ENCODE data around the gene TBC1D9B.

The TBC1D9B gene

DNA sequence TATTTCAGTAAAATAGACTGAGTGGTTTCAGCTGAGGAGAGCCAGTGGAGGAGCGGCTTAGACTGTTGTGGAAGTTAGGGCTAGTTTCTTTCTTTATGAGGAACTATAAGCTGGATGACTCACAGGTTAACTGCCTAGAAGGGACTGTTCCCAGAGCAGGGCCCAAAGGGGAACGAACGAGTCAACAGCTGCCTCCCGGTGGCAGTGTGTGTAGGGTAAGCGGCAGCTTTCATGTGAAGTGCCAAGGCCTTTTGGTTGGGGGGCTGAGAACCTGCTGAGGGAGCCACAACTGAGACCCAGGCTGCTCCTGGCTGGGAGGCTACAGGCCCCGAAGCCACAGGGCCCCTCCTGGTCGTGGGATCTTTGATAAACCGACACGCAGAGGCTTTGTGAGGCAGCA is 80.0 kb downstream of the TBC1D9B start:
- Mint-ChIP-seq H3K9me3 (no peaks in the 10 kb centered on the region), H3K4me1 (ENCODE audit: low read depth) (peaks cover 9% of the 10 kb centered on the region), H3K27me3 (ENCODE audit: low read depth) (no peaks in the 10 kb centered on the region), H3K4me3 (no peak overlapping the region), H3K27ac (no peak overlapping the region), H3K36me3 (ENCODE audit: low read depth) (peaks cover 67% of the 10 kb centered on the region)
- peak; percentile 56 for DNase-seq (ENCODE audit: low spot score)

DNA sequence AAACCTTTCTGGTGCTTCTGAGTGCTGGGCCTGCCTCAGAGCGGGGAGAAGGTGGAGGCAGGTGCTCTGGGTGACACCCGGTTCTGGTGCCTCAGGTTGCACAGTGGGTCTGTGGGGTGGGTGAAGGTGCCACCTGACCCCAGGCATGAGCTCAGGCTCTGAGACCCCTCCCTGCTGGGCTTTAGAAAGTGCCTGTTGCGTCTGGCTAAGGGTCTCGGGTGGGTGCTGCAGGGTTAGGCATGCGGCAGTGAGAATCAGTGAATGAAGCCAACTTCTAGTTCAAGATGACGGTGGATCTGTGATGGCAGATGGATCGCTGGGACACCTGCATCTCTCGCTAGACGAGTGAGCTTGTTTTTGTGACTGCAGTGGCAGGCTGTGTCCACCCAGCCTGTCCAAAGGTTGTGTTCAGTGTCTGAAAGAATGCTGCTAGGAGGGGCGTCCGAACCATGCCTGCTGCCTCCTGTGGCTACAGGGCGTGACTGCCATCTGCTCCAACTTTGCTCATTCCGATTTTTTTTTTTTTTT is 82.0 kb downstream of the TBC1D9B start:
- Mint-ChIP-seq H3K4me1 (ENCODE audit: low read depth) (peaks cover 20% of the 10 kb centered on the region), H3K27me3 (ENCODE audit: low read depth) (no peaks in the 10 kb centered on the region)

DNA sequence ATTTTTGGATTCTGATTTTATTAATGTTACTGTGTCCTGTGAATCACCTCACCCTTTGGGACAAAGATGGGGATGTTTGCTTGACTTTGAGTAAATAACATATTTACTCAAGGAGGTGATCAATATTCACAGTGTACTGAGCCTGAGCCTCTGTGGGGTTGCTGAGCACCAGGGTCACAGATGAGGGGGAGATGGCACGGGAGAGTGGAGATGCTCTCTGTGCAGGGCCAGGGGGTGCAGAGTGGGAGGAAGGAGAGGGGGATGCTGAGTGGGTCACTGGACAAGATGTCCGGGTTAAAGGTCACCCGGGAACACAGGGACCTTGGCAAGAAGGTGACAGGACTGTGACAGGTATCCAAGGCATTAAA is 83.0 kb downstream of the TBC1D9B start:
- no peak for DNase-seq (ENCODE audit: low spot score)
- Mint-ChIP-seq H3K27ac (no peak overlapping the region), H3K4me3 (no peak overlapping the region), H3K36me3 (ENCODE audit: low read depth) (peaks cover 61% of the 10 kb centered on the region), H3K4me1 (ENCODE audit: low read depth) (peaks cover 25% of the 10 kb centered on the region), H3K9me3 (no peaks in the 10 kb centered on the region), H3K27me3 (ENCODE audit: low read depth) (no peaks in the 10 kb centered on the region)

More for the DNA sequence above, 82.0 kb downstream of the TBC1D9B start:
- no peaks in the 10 kb centered on the region for H3K9me3 Mint-ChIP-seq
- peaks cover 66% of the 10 kb centered on the region for H3K36me3 Mint-ChIP-seq (ENCODE audit: low read depth)
- H3K27ac Mint-ChIP-seq, result no peak overlapping the region
- DNase-seq (ENCODE audit: low spot score), result no peak
- no peak overlapping the region for H3K4me3 Mint-ChIP-seq

DNA sequence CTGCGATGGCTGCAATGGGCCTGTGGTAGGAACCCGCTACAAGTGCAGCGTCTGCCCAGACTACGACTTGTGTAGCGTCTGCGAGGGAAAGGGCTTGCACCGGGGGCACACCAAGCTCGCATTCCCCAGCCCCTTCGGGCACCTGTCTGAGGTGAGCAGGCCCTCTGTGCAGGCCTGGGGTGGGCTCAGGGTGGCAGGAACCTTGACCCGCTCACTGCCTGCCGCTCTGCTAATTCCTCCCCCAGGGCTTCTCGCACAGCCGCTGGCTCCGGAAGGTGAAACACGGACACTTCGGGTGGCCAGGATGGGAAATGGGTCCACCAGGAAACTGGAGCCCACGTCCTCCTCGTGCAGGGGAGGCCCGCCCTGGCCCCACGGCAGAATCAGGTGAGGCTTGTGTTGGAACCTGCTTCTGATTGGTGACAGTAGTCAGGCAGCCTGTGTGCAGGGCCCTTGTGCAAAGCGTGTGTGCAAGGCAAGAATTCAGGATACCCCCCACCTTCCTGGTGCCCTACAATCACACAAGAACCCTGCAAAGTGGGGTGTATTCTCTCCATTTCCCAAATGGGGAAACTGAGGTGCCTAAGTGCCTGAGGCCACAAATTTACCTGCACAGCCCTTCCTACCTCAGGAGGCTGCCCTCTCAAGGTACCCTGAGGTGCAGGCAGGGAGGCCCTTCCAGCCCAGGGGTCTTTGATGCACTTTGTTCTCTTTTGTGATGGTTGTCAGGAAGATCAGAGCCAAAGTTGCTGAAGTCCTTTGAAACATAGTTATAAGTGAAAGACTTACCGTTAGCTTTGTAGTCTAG is 83.6 kb downstream of the TBC1D9B start:
- peaks cover 56% of the 10 kb centered on the region for H3K36me3 Mint-ChIP-seq (ENCODE audit: low read depth)
- no peaks in the 10 kb centered on the region for H3K9me3 Mint-ChIP-seq
- no peaks in the 10 kb centered on the region for H3K27me3 Mint-ChIP-seq (ENCODE audit: low read depth)
- peaks cover 27% of the 10 kb centered on the region for H3K4me1 Mint-ChIP-seq (ENCODE audit: low read depth)
- no peak overlapping the region for H3K27ac Mint-ChIP-seq
- no peak for DNase-seq (ENCODE audit: low spot score)
- no peak overlapping the region for H3K4me3 Mint-ChIP-seq

DNA sequence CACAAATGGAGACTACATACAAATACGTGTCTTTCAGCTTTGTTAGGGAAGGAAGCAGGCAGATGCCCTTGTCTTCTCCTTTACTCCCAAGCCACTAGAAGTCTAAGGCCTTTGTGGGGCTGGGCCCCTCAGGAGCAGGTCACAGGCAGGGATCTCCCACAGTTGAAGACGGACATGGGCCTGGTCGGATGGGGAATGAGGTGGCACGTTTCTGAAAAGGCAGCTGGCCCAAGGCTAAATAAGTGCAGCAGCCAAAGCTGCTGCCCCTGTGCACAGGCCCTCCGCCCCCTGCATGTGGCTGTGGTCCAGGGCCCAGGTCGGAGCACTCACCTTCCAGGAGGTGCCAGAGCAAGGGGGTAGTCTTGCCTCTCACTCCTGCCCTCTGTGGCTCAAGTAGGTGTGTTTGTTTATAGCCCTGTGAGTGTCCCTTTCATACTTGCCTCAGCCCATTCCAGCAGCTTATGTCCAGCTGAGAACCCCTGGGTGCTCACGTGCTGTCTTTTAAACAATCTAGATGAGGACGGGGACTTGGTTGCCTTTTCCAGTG is 85.2 kb downstream of the TBC1D9B start:
- no peaks in the 10 kb centered on the region for H3K9me3 Mint-ChIP-seq
- no peaks in the 10 kb centered on the region for H3K27me3 Mint-ChIP-seq (ENCODE audit: low read depth)
- peak overlapping the region; percentile 94 for H3K4me3 Mint-ChIP-seq
- peaks cover 29% of the 10 kb centered on the region for H3K4me1 Mint-ChIP-seq (ENCODE audit: low read depth)
- DNase-seq (ENCODE audit: low spot score), result no peak
- H3K27ac Mint-ChIP-seq, result peak overlapping the region; percentile 3
- H3K36me3 Mint-ChIP-seq (ENCODE audit: low read depth), result peaks cover 43% of the 10 kb centered on the region

DNA sequence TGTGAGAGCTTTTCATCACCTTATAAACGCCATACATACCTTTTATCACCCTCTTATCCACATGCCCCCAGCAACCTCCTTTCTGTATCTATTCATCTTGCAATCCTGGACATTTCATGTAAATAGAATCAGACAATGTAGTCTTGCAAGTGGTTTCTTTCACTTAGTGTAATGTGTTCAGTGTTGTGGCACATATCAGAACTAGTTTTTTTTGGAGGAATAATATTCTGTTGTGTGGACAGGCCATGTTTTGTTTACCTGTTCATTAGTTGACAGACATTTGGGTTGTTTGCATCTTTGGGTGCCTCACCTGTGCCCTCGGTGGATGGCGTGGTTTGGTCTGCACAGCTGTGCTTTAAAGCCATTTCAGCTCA is 85.7 kb downstream of the TBC1D9B start:
- H3K27ac Mint-ChIP-seq, result peak overlapping the region; percentile 96
- H3K27me3 Mint-ChIP-seq (ENCODE audit: low read depth), result no peaks in the 10 kb centered on the region
- H3K36me3 Mint-ChIP-seq (ENCODE audit: low read depth), result peaks cover 41% of the 10 kb centered on the region
- no peaks in the 10 kb centered on the region for H3K9me3 Mint-ChIP-seq
- peak overlapping the region; percentile 94 for H3K4me3 Mint-ChIP-seq
- DNase-seq (ENCODE audit: low spot score), result no peak
- H3K4me1 Mint-ChIP-seq (ENCODE audit: low read depth), result peaks cover 29% of the 10 kb centered on the region

DNA sequence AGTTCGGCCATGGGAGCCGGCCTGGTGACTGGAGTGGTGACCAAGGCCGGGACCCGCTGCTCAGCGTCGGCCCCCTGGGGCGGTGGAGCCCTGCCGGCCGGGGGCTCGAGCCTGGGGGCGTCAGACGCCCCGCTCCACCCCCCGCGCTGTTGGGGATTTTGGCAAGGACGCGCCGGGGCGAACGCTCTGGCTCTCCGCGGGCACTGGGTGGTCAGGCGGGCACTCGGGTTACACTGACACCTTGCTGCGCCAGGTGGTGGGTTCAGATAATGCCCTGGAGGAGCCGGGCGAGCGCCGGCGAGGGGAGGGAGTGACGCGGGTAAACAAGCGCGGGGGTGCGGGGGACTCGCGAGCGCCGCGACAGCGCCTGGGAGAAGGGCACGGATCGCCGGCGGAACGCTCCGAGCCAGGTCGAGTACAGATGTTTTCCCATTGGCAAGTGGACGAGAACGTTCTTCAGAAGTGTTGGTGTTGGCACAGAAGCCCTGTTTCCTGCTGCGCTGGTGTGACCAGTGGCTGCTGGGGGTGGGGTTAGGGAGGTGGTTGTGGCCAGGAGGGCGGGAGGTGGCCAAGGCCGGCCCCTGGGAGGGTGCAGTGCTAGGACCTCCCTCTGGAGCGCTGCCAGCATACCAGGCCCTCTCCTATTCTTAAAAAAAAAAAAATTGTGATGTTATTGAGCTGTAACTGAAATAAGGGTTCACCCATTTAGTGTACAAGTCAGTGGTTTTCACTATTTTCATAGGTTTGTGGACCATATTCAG is 86.2 kb downstream of the TBC1D9B start:
- H3K27ac Mint-ChIP-seq, result peak overlapping the region; percentile 96
- peak; percentile 82 for DNase-seq (ENCODE audit: low spot score)
- H3K4me1 Mint-ChIP-seq (ENCODE audit: low read depth), result peaks cover 27% of the 10 kb centered on the region
- peaks cover 36% of the 10 kb centered on the region for H3K36me3 Mint-ChIP-seq (ENCODE audit: low read depth)
- peak overlapping the region; percentile 94 for H3K4me3 Mint-ChIP-seq
- H3K27me3 Mint-ChIP-seq (ENCODE audit: low read depth), result no peaks in the 10 kb centered on the region
- H3K9me3 Mint-ChIP-seq, result no peaks in the 10 kb centered on the region

DNA sequence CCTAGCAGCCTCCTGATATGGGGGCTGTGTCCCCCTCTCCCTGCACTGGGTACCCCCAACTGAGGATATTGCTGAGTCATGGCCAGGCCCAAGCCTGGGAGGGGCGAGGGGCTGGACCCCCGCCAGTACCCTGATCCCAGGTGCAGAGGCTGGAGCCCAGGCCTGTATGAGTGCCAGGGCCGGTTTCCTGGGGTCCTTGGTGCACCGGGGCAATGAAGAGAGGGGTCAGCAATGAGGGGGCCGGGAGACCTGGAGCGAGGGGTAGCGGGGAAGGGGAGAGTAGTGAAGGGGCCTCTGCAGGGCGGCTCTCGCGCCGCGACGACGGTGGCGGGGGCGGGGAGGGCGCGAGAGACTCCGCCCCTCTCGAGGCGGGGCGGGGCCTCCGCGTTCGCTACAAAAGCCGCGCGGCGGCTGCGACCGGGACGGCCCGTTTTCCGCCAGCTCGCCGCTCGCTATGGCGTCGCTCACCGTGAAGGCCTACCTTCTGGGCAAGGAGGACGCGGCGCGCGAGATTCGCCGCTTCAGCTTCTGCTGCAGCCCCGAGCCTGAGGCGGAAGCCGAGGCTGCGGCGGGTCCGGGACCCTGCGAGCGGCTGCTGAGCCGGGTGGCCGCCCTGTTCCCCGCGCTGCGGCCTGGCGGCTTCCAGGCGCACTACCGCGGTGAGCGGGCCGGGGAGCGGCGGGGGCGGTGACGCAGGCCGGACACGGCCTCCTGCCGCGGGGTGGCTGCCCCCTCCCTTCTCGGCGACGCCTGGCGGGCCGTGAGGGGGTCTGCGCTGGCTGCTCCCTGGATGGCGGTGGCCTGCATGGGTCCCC is 87.0 kb downstream of the TBC1D9B start, which contains the start of gene SQSTM1:
TSS of gene SQSTM1 (plus strand) at position 423 of the 815 bp plus-strand sequence. CDS start at position 455, 32 bp downstream.
- Mint-ChIP-seq H3K36me3 (ENCODE audit: low read depth) (peaks cover 34% of the 10 kb centered on the region), H3K4me1 (ENCODE audit: low read depth) (peaks cover 28% of the 10 kb centered on the region), H3K27ac (peak within 1 kb of the TSS; percentile 96), H3K9me3 (no peaks in the 10 kb centered on the region), H3K27me3 (ENCODE audit: low read depth) (no peaks in the 10 kb centered on the region), H3K4me3 (peak within 1 kb of the TSS; percentile 94)
- DNase-seq (ENCODE audit: low spot score), result peak; percentile 83

DNA sequence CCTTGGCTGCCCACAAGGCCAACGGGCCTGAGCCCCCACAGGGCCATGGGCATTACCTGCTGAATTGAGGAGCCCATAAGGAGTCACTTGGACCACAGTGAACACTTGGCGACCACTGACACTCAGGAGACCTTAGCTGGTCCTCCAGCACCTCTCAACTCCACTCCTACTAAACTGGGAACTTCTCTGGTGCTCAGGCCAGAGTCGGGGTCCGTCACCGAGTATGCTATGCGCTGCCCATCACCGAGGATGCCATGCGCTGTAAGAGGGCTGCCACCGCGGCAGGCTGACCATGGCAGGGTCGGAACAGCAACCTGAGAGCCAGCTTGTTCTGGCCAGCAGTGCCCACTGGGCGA is 87.6 kb downstream of the TBC1D9B start:
- Mint-ChIP-seq H3K27me3 (ENCODE audit: low read depth) (no peaks in the 10 kb centered on the region), H3K36me3 (ENCODE audit: low read depth) (peaks cover 30% of the 10 kb centered on the region), H3K4me3 (peak overlapping the region; percentile 67), H3K4me1 (ENCODE audit: low read depth) (peaks cover 29% of the 10 kb centered on the region), H3K27ac (peak overlapping the region; percentile 90), H3K9me3 (no peaks in the 10 kb centered on the region)
- no peak for DNase-seq (ENCODE audit: low spot score)

DNA sequence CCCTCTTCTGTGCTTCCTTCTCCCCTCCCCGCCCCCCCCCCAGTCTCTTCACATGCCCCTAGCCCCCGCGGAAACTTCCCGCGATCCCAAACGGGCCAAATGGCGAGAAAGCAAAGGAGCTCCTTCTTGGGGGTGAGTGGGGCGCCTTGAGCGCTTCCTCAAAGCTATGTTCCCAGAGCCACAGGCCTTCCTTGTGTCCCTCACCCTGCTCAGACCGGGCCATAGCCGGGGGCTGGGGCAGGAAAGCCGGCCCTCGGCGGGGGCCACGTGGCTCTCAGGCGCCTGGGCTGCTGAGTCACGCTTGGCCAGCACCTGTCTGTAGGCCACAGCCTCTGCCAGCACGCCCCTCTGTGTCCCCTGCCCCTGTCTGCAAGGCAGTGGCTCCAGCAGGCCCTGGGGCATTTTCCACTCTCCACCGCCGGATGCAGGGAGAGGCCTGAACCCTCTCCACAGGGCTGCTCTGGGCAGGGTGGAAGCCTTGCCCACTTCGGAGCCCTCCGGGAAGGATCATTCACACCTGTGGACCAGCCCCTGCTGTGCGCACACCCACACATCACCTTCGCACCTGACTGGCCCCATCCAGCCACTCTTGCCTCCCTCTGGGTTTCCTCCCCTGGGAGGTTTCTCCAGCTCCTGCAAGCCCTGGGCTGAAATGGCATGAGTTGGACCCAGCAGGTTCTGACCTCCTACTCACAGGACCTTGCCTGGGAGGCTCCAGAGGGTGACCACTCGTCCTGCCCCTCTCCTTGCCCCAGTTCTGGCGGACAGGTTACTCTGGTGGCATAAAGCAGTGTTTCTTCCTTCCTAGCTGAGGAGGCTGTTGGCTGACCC is 88.2 kb downstream of the TBC1D9B start:
- H3K27ac Mint-ChIP-seq, result peak overlapping the region; percentile 90
- no peaks in the 10 kb centered on the region for H3K27me3 Mint-ChIP-seq (ENCODE audit: low read depth)
- H3K4me3 Mint-ChIP-seq, result peak overlapping the region; percentile 67
- H3K4me1 Mint-ChIP-seq (ENCODE audit: low read depth), result peaks cover 29% of the 10 kb centered on the region
- DNase-seq (ENCODE audit: low spot score), result peak; percentile 53
- no peaks in the 10 kb centered on the region for H3K9me3 Mint-ChIP-seq
- peaks cover 24% of the 10 kb centered on the region for H3K36me3 Mint-ChIP-seq (ENCODE audit: low read depth)

DNA sequence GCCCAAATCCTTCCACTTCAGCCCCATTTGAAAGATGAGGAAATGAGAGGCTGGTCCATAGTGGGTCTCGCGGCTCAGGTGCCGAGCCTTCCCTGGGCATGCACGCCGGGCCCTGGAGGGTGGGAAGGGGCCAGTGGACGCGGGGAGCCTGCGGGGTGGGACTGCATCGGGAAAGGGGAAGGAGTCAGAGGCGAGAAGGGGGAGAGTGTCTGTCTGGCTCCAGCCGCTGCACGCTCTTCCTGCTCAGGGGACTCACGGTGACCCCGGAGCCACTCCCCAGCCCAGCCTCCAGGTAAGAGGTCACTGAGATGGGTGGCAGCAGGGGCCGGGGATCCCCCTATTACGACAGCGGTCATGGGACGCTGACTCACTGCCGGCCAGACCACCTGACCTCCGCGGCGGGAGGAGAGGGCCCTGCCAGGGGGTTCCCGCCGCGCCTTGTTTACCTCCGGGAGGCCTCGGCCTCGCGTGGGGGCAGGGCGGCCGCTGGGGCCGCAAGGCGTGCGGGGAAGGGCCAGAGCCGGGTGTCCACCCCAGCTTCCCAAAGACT is 88.9 kb downstream of the TBC1D9B start:
- Mint-ChIP-seq H3K27me3 (ENCODE audit: low read depth) (no peaks in the 10 kb centered on the region), H3K4me1 (ENCODE audit: low read depth) (peaks cover 28% of the 10 kb centered on the region), H3K27ac (peak overlapping the region; percentile 50), H3K9me3 (no peaks in the 10 kb centered on the region), H3K36me3 (ENCODE audit: low read depth) (peaks cover 25% of the 10 kb centered on the region), H3K4me3 (peak overlapping the region; percentile 72)
- peak; percentile 92 for DNase-seq (ENCODE audit: low spot score)

DNA sequence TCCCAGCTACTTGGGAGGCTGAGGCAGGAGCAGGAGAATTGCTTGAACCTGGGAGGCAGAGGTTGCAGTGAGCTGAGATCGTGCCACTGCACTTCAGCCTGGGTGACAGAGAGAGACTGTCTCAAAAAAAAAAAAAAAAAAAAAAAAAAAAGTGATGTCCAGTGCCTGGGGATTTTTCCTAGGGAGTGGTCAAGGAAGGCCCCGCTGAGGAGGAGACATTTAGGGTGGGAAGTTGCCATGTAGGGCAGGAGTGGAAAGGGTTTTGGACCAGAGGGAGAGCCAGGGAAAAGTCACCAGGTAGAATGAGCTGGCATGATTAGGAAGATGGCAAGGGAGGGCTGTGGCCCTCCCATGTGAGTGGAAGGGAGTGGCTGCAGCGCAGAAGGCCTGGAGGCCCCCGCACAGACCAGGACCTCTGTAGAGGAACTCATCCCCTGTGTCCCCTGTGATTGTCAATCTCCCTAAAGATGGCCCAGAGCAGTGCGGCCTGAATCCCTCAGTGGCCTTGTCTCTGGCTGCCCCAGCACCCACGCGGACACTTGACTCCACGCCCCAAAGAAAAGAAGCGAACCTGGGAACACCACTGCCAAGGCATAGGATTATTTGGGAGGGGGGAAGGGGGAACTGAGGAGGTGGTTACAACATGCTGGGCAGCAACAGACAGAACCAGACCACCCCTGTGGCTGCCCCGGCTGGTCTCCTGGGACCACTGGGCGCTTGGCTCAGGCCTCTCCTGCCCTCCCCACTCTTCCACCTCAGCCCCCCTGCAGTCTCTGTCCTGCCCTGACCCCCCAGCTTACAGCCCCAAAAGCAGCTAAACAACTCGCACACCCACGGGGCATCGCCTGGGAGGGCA is 89.6 kb downstream of the TBC1D9B start:
- Mint-ChIP-seq H3K4me3 (peak overlapping the region; percentile 72), H3K27ac (peak overlapping the region; percentile 86), H3K4me1 (ENCODE audit: low read depth) (peaks cover 28% of the 10 kb centered on the region), H3K36me3 (ENCODE audit: low read depth) (peaks cover 24% of the 10 kb centered on the region), H3K27me3 (ENCODE audit: low read depth) (no peaks in the 10 kb centered on the region), H3K9me3 (no peaks in the 10 kb centered on the region)
- no peak for DNase-seq (ENCODE audit: low spot score)

Data from T-helper 2 cell treated with Interferon-gamma antibody and Interleukin-4, amounts not matched to agents 5 μg/mL and 100 μg/mL, for 36 hours (primary cell).